ENCODE measurements around the gene CNTN1. TPM values are rescaled to one million over a fixed set of nuclear protein-coding genes. Genes with fewer than 3 reads are reported as not detected.

CNTN1 gene
- total RNA-seq, 6 experiments from 2014 or later, result 0.09 to 0.66 (median 0.26) TPM

DNA sequence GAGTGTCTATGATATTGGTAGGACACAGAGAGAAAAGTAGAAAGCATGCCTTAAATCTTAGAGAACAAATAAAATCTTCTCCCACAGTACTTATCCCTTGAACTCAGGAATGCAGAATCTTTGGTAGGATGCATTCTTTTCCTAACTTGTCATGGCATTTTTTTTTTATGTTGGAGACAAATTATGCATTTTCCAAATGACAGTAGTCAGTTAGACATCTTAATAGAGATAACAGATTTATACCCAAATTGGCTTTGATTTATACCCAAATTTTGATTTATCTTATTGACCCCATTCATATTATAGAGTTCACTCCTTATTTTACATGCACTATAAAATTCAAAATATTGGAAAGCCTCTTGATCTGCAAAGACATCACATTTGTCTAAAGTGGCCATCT lies 132.9 kb downstream of the CNTN1 start:
- no peak overlapping the region for H3K4me3 ChIP-seq
- H3K9me3 ChIP-seq, result no peaks in the 10 kb centered on the region
- no peaks in the 10 kb centered on the region for H3K36me3 ChIP-seq
- DNase-seq (no peak), ATAC-seq (no peak)
- no peaks in the 10 kb centered on the region for H3K27me3 ChIP-seq
- TF ChIP-seq, protein P1, sequence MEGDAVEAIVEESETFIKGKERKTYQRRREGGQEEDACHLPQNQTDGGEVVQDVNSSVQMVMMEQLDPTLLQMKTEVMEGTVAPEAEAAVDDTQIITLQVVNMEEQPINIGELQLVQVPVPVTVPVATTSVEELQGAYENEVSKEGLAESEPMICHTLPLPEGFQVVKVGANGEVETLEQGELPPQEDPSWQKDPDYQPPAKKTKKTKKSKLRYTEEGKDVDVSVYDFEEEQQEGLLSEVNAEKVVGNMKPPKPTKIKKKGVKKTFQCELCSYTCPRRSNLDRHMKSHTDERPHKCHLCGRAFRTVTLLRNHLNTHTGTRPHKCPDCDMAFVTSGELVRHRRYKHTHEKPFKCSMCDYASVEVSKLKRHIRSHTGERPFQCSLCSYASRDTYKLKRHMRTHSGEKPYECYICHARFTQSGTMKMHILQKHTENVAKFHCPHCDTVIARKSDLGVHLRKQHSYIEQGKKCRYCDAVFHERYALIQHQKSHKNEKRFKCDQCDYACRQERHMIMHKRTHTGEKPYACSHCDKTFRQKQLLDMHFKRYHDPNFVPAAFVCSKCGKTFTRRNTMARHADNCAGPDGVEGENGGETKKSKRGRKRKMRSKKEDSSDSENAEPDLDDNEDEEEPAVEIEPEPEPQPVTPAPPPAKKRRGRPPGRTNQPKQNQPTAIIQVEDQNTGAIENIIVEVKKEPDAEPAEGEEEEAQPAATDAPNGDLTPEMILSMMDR (IDR thresholded peaks at IDR 0.05), result no peak
- TF ChIP-seq POLR2A (IDR thresholded peaks at IDR 0.05), result no peak
- H3K27ac ChIP-seq, result no peak overlapping the region
- intact Hi-C loops (cut with DNase I), result no loop called here
- no peaks in the 10 kb centered on the region for H3K4me1 ChIP-seq

DNA sequence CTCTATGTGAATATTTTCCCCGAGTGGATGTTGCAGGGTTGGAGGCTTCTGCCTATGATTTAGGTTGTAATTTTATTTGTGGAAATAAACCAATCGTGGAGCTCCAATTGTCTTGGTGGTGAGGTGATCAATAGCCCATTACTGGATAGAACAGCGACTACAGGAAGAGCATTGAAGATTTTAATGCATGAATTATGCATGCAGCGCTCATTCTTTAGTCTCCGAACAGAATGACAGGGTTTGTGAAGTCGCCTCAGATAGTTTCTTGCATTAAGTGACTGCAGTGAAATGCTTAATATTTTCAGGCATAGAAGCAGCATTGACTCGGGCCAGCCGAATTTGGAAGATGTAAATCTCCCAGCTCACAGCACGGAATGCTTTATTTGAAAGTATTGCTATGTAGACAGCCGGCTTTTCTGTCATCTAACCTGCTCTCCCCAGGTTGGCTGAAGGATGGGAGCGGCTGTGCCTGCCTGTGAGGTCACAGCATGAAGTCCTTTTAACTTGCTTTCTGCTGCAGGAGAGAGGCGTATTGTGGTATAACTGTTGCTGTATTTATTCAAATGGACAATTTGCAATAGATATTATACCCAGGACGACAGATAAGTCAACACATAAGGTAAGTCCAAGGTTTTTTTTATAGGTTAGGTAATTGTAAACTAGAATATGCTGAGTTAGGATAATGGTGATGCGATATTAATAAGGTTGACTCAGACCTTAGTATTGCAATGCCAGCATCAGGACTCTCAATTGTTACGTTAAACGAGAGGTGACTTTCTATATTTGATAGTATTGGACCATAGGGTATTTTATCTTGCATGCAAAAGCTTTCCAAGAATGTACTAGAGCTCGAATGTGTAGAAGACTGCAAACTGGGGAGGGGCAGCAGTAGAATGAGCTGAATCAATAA lies 135.7 kb downstream of the CNTN1 start:
- no peak overlapping the region for H3K27ac ChIP-seq
- intact Hi-C loops (cut with DNase I), result no loop called here
- DNase-seq (no peak), ATAC-seq (no peak)
- no peak for TF ChIP-seq POLR2A (IDR thresholded peaks at IDR 0.05)
- H3K27me3 ChIP-seq, result no peaks in the 10 kb centered on the region
- WGBS (ENCODE audit: insufficient coverage, low coverage, low lambda C conversion rate, missing lambda C conversion rate), result 32% methylated on average over 17 of the region's 17 CpGs
- H3K4me3 ChIP-seq, result no peak overlapping the region
- no peaks in the 10 kb centered on the region for H3K9me3 ChIP-seq
- no peaks in the 10 kb centered on the region for H3K4me1 ChIP-seq
- H3K36me3 ChIP-seq, result no peaks in the 10 kb centered on the region

- TF ChIP-seq, protein P1 (IDR thresholded peaks at IDR 0.05), result no peak
- TF ChIP-seq POLR2A (IDR thresholded peaks at IDR 0.05), result no peak
- intact Hi-C loops (cut with DNase I), result no loop called here
- 46% methylated on average over 5 of the region's 5 CpGs for WGBS (ENCODE audit: insufficient coverage, low coverage, low lambda C conversion rate, missing lambda C conversion rate)
- H3K9me3 ChIP-seq, result no peaks in the 10 kb centered on the region
- ATAC-seq, result no peak
- H3K4me1 ChIP-seq, result no peaks in the 10 kb centered on the region
- no peak overlapping the region for H3K4me3 ChIP-seq
- H3K27ac ChIP-seq, result no peak overlapping the region
- no peak for DNase-seq
- H3K27me3 ChIP-seq, result no peaks in the 10 kb centered on the region
- H3K36me3 ChIP-seq, result no peaks in the 10 kb centered on the region
Measured at GRCh38 chr12:40828593-40828990, 136.4 kb downstream of the CNTN1 start.

DNA sequence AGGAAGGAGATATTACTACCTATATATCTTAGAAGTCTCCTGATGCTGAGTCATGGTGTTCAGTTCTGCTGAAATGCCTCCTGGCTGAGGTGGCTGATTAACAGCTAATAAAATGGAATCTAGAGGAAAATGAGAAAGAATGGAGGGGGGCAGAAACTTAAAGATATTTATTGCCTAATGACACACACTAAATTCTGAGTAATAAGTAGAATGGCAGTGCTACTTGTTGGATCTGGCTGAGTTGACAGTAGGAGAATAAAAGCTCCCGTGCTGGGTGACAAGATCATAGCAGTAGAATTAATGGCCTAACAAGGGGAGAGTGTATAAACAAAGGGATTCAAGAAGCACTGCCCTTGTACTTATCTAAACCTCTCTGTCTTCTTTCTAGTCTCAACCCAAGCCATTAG lies 137.5 kb downstream of the CNTN1 start:
- TF ChIP-seq POLR2A (IDR thresholded peaks at IDR 0.05), result no peak
- TF ChIP-seq, protein P1 (IDR thresholded peaks at IDR 0.05), result no peak
- H3K4me1 ChIP-seq, result no peaks in the 10 kb centered on the region
- no peak overlapping the region for H3K27ac ChIP-seq
- no peaks in the 10 kb centered on the region for H3K9me3 ChIP-seq
- H3K27me3 ChIP-seq, result no peaks in the 10 kb centered on the region
- DNase-seq (no peak), ATAC-seq (no peak)
- no peaks in the 10 kb centered on the region for H3K36me3 ChIP-seq
- 21% methylated on average over 1 of the region's 1 CpG for WGBS (ENCODE audit: insufficient coverage, low coverage, low lambda C conversion rate, missing lambda C conversion rate)
- intact Hi-C loops (cut with DNase I), result no loop called here
- H3K4me3 ChIP-seq, result no peak overlapping the region

GRCh38 chr12:40831916-40832315 lies 139.7 kb downstream of the CNTN1 start:
- intact Hi-C loops (cut with DNase I), result no loop called here
- H3K36me3 ChIP-seq, result no peaks in the 10 kb centered on the region
- H3K27ac ChIP-seq, result no peak overlapping the region
- DNase-seq (no peak), ATAC-seq (no peak)
- TF ChIP-seq, protein P1 (IDR thresholded peaks at IDR 0.05), result no peak
- TF ChIP-seq POLR2A (IDR thresholded peaks at IDR 0.05), result no peak
- H3K27me3 ChIP-seq, result no peaks in the 10 kb centered on the region
- no peaks in the 10 kb centered on the region for H3K9me3 ChIP-seq
- no peaks in the 10 kb centered on the region for H3K4me1 ChIP-seq
- H3K4me3 ChIP-seq, result no peak overlapping the region
